ENCODE results near the gene UBN1. TPM values are rescaled to one million over a fixed set of nuclear protein-coding genes. Genes with fewer than 3 reads are reported as not detected.

UBN1 gene
- total RNA-seq, 1 donor from 2014 or later, result 45.3 TPM

DNA sequence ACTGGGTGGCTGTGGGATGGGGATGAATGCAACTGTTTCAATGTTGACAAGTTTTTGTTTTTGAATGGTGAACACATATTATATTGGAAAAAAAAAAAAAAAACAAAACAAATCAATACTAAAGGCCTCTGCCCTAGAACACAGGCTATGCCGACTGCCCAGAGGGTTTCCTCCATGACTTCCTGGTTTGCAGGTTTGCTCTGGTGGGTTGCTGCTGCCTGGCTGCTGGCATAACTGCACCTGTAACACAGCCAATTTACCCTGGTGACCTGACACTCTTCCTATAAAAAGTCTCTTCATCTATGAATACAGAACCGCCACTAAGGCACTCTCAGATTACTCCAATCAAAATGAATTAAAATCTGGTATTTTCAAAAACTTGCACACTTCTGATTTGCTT, 10.6 kb upstream of the UBN1 start:
- Histone ChIP-seq H3K79me2 (ENCODE audit: insufficient read depth, low read length) (peaks cover 27% of the 10 kb centered on the region), H4K20me1 (ENCODE audit: insufficient read depth, low read length) (peaks cover 68% of the 10 kb centered on the region), H3K27ac (ENCODE audit: low read depth, low read length) (no peak overlapping the region), H3K9me3 (ENCODE audit: insufficient read depth, low read depth, low read length) (no peaks in the 10 kb centered on the region), H3K4me3 (ENCODE audit: insufficient read depth, low read depth, low read length) (no peak overlapping the region), H3K4me1 (ENCODE audit: insufficient read depth, low read length) (no peaks in the 10 kb centered on the region), H3K27me3 (ENCODE audit: insufficient read depth, low read length) (no peaks in the 10 kb centered on the region), H3K4me2 (ENCODE audit: low read length) (no peak overlapping the region), H3K9ac (ENCODE audit: low read length) (no peak overlapping the region), H3K36me3 (ENCODE audit: insufficient read depth, low read length) (peaks cover 49% of the 10 kb centered on the region), H2AFZ (ENCODE audit: low read depth, low read length) (no peak overlapping the region)
- Mint-ChIP-seq H3K36me3 (ENCODE audit: low read depth, unreplicated experiment) (peaks cover 8% of the 10 kb centered on the region), H3K9me3 (ENCODE audit: unreplicated experiment) (no peaks in the 10 kb centered on the region), H3K27me3 (ENCODE audit: low read depth, unreplicated experiment) (no peaks in the 10 kb centered on the region), H3K4me3 (ENCODE audit: unreplicated experiment) (no peak overlapping the region), H3K27ac (ENCODE audit: unreplicated experiment) (peak overlapping the region; percentile 8), H3K4me1 (ENCODE audit: low read depth, unreplicated experiment) (no peaks in the 10 kb centered on the region)
- TF ChIP-seq, protein P1, sequence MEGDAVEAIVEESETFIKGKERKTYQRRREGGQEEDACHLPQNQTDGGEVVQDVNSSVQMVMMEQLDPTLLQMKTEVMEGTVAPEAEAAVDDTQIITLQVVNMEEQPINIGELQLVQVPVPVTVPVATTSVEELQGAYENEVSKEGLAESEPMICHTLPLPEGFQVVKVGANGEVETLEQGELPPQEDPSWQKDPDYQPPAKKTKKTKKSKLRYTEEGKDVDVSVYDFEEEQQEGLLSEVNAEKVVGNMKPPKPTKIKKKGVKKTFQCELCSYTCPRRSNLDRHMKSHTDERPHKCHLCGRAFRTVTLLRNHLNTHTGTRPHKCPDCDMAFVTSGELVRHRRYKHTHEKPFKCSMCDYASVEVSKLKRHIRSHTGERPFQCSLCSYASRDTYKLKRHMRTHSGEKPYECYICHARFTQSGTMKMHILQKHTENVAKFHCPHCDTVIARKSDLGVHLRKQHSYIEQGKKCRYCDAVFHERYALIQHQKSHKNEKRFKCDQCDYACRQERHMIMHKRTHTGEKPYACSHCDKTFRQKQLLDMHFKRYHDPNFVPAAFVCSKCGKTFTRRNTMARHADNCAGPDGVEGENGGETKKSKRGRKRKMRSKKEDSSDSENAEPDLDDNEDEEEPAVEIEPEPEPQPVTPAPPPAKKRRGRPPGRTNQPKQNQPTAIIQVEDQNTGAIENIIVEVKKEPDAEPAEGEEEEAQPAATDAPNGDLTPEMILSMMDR (IDR thresholded peaks at IDR 0.05; ENCODE audit: insufficient read depth, low read depth, low read length), result no peak
- no peak for TF ChIP-seq EZH2 (IDR thresholded peaks at IDR 0.05; ENCODE audit: insufficient read depth, low read length)
- FAIRE-seq (no peak), DNase-seq (ENCODE audit: low read depth) (no peak)

DNA sequence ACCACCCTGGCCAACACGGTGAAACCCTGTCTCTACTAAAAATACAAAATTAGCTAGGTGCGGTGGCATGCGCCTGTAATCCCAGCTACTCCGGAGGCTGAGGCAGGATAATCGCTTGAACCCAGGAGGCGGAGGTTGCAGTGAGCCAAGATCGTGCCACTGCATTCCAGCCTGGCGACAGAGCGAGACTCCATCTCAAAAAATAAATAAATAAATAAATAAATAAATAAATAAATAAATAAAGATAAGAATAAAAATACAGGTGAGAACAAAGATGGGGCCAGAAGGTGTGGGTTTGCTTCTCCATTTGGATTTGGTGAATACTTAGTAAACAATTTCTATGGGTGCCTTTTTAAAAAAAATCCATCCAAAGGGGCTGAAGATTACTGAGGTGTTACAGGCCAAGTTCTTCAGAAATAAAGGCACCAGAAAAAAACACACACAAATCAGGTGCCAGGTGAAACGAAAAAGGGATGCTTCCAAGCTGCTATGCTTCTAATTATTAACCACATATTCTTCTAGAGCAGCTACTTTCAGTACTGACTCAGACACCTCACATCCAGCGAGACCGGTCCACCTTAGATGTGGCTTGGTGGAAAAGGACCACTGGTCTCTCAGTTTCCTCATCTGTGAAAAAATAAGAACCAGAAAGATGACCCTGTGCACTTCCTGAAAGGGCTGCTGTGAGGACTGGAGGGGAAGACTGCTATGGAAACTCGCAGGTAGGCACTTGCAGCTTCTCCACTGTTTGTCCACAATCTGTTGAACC, 9.4 kb upstream of the UBN1 start:
- no peak overlapping the region for H3K27ac Mint-ChIP-seq (ENCODE audit: unreplicated experiment)
- Histone ChIP-seq H3K9me3 (ENCODE audit: insufficient read depth, low read depth, low read length) (no peaks in the 10 kb centered on the region), H2AFZ (ENCODE audit: low read depth, low read length) (no peak overlapping the region), H3K4me1 (ENCODE audit: insufficient read depth, low read length) (no peaks in the 10 kb centered on the region), H3K9ac (ENCODE audit: low read length) (no peak overlapping the region), H3K4me2 (ENCODE audit: low read length) (no peak overlapping the region), H3K4me3 (ENCODE audit: insufficient read depth, low read depth, low read length) (no peak overlapping the region), H3K27ac (ENCODE audit: low read depth, low read length) (no peak overlapping the region), H4K20me1 (ENCODE audit: insufficient read depth, low read length) (peaks cover 66% of the 10 kb centered on the region), H3K27me3 (ENCODE audit: insufficient read depth, low read length) (no peaks in the 10 kb centered on the region), H3K79me2 (ENCODE audit: insufficient read depth, low read length) (peaks cover 29% of the 10 kb centered on the region), H3K36me3 (ENCODE audit: insufficient read depth, low read length) (peaks cover 42% of the 10 kb centered on the region)
- H3K4me1 Mint-ChIP-seq (ENCODE audit: low read depth, unreplicated experiment), result no peaks in the 10 kb centered on the region
- FAIRE-seq (no peak), DNase-seq (ENCODE audit: low read depth) (no peak)
- peaks cover 8% of the 10 kb centered on the region for H3K36me3 Mint-ChIP-seq (ENCODE audit: low read depth, unreplicated experiment)
- TF ChIP-seq, protein P1 (IDR thresholded peaks at IDR 0.05; ENCODE audit: insufficient read depth, low read depth, low read length), result no peak
- TF ChIP-seq EZH2 (IDR thresholded peaks at IDR 0.05; ENCODE audit: insufficient read depth, low read length), result no peak
- H3K27me3 Mint-ChIP-seq (ENCODE audit: low read depth, unreplicated experiment), result no peaks in the 10 kb centered on the region
- H3K9me3 Mint-ChIP-seq (ENCODE audit: unreplicated experiment), result no peaks in the 10 kb centered on the region
- no peak overlapping the region for H3K4me3 Mint-ChIP-seq (ENCODE audit: unreplicated experiment)

DNA sequence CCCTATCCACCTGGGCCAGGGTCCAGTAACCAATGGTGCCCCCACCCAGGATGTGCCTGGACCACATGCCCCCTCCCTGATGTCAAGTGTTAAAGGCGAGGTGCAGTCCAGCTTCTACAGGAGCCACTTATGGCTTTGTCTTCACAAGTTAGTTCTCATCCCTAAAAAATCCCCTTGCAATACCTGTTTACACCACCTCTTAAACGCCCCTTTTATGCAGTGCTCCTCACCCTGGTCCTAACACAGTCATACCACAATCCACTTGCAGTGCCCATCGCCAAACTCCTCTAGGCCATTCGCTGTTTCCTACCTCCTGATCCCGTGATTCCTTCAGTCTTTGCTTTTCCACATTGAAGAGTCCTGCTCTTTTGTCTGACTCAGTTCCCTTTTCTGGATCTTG, 7.3 kb upstream of the UBN1 start:
- H4K20me1 ChIP-seq (ENCODE audit: insufficient read depth, low read length), result peaks cover 64% of the 10 kb centered on the region
- peaks cover 48% of the 10 kb centered on the region for H3K36me3 ChIP-seq (ENCODE audit: insufficient read depth, low read length)
- H3K27ac ChIP-seq (ENCODE audit: low read depth, low read length), result no peak overlapping the region
- Mint-ChIP-seq H3K4me1 (ENCODE audit: low read depth, unreplicated experiment) (peaks cover 3% of the 10 kb centered on the region), H3K9me3 (ENCODE audit: unreplicated experiment) (no peaks in the 10 kb centered on the region), H3K27ac (ENCODE audit: unreplicated experiment) (no peak overlapping the region), H3K4me3 (ENCODE audit: unreplicated experiment) (no peak overlapping the region), H3K27me3 (ENCODE audit: low read depth, unreplicated experiment) (no peaks in the 10 kb centered on the region), H3K36me3 (ENCODE audit: low read depth, unreplicated experiment) (peaks cover 8% of the 10 kb centered on the region)
- no peak for DNase-seq (ENCODE audit: low read depth)
- H2AFZ ChIP-seq (ENCODE audit: low read depth, low read length), result no peak overlapping the region
- no peak overlapping the region for H3K4me2 ChIP-seq (ENCODE audit: low read length)
- TF ChIP-seq EZH2 (IDR thresholded peaks at IDR 0.05; ENCODE audit: insufficient read depth, low read length), result no peak
- TF ChIP-seq, protein P1 (IDR thresholded peaks at IDR 0.05; ENCODE audit: insufficient read depth, low read depth, low read length), result no peak
- H3K4me3 ChIP-seq (ENCODE audit: insufficient read depth, low read depth, low read length), result no peak overlapping the region
- H3K79me2 ChIP-seq (ENCODE audit: insufficient read depth, low read length), result peaks cover 33% of the 10 kb centered on the region
- H3K4me1 ChIP-seq (ENCODE audit: insufficient read depth, low read length), result no peaks in the 10 kb centered on the region
- H3K9me3 ChIP-seq (ENCODE audit: insufficient read depth, low read depth, low read length), result no peaks in the 10 kb centered on the region
- FAIRE-seq, result no peak
- H3K27me3 ChIP-seq (ENCODE audit: insufficient read depth, low read length), result no peaks in the 10 kb centered on the region
- no peak overlapping the region for H3K9ac ChIP-seq (ENCODE audit: low read length)
